Epidermal melanocyte (primary cell): Measurements from ENCODE around the gene TMEM120B.

Source experiments
- DNase-seq: peaks from one replicate; pipeline ENCODE4 v3.0.0; 2011; ENCODE audit warnings: low spot score; ENCODE audit not compliant: insufficient read length

The TMEM120B gene

DNA sequence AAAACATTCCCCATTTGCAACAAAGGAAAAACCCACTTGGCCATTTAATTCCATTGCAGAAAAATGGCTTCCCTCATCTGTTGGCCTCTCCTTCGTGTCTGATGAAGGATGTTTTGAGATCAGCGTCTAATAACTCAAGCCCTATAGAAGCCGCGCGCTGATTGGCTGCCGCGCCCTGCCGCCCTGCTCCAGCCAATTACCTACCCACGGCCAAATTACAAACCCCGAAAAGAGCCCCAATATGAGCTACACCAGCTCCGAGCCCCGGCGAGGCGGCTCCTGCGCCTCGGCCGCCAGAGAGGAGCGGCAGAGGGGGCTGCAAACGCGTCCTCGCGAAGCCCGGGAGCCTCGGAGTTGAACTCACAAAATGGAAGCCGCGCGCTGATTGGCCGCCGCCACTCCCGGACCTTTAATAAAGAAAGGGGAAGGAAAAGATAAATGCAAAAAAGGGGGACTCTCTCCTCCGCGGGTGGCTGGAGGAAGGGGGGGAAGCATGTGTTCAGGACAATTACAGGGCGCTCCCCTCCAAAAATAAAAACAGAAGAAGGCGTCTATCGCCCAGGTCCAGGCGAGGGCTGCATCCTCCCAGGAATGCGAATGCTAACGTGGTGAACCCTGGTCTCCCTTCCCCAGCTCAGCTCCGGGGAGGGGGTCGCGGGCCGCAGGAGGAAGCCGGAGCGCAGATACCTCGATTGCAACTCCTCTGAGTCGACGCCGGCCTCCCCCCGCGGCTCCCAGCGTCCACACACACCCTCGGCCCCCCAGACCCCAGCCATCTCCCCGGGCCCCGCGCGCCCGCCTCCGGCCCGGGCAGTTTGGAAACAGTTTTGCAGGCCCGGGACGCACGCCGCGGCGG is 90.5 kb downstream of the TMEM120B start:
- peak; percentile 99 for DNase-seq

DNA sequence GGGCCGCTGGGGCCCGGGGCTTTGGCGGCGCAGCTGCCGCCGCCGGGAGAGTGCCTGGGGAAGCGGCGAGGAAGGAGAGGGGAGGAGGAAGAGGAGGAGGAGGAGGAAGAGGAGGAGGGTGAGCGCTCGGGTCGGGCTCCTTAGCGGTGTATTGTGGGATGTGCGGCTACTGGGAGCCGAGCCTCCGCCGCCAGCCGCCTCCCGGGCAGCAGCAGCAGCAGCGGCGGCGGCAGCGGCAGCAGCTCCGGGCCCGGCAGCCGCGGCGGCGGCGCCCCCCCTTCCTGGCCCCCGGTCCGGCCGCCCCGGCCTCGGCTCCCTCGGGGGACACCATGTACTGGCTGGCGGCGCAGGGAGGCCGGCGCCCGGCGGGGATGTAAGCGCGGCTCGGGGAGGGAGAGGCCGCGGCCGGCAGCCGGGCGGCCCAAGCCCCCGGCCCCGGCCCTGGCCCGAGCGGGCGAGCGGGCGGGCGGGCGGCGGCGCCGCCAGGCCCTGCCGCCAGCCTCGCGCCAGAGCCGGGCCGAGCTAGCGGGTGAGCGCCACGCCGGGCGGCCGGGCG is 91.4 kb downstream of the TMEM120B start, which contains the start of gene SETD1B:
Gene SETD1B (plus strand): TSS at position 149 of the 556 bp plus-strand sequence. CDS start 729 bp downstream, outside the sequence.
- no peak for DNase-seq

DNA sequence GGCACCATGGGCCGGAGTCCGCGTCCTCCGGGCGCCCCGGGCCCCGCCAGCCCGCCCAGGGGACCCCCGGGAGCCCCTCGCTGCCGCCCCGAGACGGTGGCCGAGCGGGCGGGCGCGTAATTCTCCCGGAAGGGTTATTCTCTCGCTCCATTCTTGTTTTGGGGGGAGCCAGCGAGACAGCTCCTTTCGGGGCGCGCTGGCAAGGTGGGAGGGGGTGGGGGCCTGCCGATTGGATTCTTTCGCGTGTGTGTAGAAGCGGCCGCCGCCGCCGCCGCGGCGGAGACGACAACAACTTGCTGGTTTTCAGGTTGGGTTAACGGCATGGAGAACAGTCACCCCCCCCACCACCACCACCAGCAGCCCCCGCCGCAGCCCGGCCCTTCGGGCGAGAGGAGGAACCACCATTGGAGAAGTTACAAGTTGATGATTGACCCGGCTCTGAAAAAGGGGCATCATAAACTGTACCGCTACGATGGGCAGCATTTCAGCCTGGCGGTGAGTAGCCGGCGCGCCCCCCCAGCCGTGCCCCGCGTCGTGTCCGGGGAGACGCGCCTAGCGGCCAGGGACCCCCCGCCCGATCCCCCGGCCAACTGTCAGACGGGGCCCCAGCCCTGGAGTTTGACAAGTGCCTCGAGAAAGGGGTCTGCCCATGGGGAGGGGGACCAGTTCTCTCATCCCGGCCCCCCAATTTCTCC is 92.0 kb downstream of the TMEM120B start:
- no peak for DNase-seq

DNA sequence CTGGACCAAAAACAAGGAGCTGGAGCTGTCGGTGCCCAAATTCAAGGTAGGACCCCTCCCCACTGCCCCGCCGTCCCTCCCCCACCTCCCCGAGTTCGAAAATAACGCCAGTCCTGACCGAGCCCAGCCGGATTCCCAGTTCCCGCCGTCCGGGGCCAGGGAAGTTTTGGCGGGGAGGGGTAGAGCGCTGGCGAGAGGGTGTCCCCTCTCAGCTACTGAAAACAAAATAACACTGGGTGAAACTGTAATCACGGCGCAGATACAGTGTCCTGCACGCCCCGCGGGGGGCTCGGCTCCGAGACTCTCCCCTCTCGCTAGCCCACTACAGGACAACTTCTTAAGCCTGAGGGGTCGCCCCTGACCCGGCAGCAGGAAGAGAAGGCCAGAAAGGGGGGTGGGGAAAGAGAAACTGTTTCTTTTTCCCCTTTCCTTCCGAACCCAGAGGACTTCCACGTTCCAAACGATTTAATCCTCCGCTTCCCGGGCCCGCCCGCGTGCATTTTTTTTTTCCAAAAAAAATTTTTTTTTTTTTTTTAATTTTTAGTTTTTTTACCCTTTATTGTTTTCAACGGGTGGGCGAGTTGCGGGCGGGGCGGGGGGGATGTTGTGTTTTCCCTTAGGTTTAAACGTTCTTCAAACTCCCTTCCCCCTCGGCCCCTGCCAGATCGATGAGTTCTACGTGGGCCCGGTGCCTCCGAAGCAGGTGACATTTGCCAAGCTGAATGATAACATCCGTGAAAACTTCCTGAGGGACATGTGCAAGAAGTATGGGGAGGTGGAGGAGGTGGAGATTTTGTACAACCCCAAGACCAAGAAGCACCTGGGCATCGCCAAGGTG is 92.8 kb downstream of the TMEM120B start:
- DNase-seq: peak; percentile 17

DNA sequence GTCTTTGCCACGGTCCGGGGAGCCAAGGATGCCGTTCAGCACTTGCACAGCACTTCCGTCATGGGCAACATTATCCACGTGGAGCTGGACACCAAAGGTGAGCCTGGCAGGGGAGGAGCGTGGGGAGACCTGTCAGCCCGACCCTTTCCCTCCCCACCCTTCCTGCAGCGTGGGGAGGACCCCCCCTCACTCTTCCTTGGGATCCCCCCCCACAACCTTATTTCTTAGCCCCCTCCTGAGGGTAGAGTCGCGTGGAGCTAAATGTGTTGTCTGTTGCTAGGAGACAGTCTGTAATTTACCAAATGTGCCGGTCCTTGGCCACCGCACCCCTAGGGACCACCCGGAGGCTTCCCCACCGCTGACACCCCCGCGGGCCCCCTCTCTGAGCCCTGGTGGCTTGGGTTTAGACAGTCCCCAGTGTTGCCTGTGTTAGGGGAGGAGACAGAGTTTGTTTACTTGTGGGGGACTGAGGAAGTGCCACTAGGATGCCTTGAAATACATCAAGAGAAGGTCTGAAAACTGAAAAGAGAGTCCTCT is 93.5 kb downstream of the TMEM120B start:
- no peak for DNase-seq

DNA sequence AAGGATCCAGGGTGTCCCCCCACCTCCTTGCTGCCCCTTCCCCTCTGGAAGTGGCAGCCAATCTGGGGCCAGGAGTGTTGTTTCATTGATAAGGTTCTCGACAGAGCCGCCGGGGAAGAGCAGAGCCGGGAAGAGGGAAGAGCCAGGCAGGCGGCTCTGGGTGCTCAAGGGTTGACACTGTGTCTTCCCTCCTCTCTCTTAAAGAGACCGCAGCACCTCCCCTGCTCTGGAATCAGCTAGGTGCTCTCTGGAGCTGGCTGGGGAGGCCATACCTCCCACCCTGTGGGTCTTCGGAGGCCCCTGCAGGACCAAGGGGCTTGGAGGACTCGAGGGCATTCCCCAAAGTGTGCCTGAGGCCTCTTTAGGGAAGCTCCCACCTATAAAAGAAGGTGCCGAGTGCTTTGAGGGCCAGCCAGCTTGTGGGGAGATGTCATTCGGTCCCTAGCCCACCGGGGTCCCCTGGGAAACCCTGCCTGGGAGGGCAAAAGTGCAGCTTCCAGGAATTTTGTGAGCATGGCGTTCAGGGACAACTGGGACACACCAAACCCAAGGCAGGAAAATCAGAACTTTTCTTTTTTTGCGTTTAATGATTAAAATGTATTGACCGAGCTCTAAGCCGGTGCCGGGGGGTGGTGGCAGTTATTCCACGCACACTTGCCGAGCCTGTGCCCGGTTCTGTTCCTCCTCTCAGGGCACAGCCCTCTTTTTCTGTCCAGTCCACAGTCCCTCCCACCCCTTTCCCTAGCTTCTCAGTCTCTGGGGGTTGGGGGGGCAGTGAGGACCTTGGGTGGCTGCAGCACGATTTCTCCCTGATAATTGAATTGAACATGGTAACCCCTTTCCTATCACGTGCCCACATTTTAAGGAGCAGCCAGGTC is 94.2 kb downstream of the TMEM120B start:
- no peak for DNase-seq

DNA sequence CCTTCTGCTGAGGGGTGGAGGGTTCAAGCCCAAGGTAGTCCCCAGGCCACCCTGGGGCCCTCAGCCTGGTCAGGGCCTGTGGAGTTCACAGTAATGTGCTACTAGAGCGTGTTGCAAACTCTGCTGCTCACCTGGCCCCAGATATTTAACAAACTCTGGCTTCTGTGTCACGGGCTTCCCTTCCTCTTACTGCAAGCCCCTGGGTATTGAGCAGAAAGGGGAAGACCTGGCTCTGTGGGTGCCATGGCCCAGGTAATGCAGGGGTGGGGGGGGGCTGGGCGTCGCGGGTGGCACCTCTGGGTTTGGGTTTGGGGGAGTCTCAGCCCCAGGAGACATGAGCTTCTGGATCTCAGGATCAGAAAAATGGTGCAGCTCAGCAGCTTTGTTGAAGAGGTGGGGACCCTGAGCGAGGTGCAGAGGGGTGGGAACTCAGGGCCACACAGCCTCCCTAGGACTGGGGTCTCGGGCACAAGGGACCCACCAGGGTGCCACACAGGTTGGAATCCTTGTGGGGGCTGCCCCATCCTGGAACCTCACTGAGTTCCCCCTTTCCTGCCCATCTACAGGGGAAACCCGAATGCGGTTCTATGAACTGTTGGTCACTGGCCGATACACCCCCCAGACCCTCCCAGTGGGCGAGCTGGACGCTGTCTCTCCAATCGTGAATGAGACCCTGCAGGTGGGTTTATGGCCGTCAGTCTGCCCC is 95.2 kb downstream of the TMEM120B start:
- no peak for DNase-seq

DNA sequence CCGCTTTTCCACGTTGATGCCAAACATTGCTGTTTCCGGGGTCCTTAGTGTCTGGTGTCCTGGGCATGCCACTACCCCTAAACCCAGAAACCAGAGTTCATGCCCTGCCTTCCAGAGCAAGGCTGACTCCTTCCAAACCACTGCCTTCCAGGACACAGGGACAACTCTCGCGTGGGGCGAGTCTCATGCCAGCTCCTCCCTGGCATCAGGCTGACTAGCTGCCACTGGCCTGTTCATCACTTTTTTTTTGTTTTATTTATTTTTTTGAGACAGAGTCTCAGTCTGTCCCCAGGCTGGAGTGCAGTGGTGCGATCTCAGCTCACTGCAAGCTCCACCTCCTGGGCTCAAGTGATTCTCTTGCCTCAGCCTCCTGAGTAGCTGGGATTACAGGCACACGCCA is 96.1 kb downstream of the TMEM120B start:
- DNase-seq: no peak

DNA sequence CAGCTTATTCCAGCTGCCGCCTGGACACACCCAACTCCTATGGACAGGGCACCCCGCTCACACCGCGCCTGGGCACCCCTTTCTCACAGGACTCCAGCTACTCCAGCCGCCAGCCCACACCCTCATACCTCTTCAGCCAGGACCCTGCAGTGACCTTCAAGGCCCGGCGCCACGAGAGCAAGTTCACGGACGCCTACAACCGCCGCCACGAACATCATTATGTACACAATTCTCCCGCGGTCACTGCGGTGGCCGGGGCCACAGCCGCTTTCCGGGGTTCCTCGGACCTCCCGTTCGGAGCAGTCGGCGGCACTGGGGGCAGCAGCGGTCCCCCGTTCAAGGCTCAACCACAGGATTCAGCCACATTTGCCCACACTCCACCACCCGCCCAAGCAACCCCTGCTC is 97.2 kb downstream of the TMEM120B start:
- DNase-seq: no peak

DNA sequence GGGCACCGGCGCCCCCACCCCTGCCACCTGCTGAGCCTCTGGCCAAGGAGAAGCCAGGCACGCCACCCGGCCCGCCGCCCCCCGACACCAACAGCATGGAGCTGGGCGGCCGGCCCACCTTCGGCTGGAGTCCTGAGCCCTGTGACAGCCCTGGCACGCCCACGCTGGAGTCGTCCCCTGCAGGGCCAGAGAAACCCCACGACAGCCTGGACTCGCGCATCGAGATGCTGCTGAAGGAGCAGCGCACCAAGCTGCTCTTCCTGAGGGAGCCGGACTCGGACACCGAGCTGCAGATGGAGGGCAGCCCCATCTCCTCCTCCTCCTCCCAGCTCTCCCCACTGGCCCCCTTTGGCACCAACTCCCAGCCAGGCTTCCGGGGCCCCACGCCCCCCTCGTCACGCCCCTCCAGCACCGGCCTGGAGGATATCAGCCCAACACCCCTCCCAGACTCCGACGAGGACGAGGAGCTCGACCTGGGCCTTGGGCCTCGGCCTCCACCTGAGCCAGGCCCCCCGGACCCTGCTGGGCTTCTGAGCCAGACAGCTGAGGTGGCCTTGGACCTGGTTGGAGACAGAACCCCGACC is 97.8 kb downstream of the TMEM120B start:
- DNase-seq: no peak

DNA sequence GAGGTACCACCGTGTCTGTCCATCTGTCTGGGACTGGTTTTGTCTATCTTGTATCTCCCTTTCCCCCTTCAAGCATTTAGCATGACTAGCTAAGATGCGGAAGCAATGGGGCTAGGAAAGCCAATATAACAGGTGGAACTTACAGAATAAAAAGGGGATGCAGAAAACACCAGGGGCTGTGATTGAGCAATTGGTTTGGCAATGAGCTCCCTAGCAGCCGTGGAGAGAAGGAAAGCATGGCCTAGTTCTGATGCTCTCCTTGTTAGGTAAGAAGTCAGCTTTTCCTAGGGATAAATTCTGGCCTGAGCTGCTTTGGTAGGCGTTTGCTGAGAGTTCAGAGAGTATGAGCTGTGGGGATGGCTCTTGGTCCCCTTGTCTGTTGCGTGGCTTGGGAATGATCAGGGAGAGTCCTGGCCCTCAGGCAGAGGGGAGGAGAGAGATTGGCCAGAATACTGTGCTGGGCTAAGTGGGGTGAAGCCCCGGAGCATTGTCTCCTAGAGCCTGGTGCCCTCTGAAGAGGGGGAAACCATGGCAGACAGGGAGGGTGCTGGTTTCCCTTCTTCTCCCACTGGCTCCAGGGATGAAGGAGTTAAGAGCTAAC is 98.4 kb downstream of the TMEM120B start:
- no peak for DNase-seq

DNA sequence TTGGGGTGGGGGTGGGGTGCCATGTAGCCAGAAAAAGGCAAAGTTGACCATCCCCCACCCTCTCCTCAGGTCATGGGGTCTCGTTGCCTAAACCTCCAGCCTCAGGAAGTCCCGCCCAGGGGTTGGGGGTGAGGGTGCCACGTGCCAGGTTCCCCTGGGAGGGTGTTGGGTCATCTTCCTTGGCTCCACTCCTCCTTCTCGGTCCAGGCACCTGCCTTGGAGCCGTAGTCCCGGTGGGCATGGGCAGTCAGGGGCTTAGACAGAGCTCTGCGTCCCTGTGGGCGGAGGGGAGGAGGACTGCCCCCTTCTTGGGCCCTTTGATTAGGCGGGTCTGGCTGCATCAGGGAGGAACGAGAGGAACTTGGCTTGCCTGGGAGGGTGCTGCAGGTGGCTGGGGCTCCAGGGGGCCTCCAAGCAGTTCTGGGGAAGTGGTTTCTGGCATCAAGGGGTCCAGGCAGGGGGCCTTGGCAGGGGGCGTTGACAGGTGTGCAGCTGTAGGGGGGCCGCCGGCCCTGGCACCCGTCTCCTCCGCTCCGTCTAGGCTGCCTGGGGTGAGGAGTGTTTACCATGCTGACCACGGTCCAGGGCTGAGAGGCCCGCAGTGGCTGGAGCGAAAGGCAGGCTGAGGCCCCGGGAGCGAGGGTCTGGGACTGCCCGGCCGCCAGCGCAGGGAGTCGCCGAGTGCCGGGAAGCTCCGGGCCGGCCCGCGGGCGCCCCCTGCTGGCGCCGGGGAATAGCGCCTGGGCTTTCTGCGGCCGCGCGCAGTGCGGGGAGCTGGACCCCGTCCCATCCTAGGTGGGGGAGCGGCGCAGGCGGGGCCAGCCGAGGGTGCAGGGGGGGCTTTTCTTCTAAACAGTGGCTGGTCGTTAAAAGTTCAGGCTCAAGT is 99.1 kb downstream of the TMEM120B start:
- peak; percentile 90 for DNase-seq

DNA sequence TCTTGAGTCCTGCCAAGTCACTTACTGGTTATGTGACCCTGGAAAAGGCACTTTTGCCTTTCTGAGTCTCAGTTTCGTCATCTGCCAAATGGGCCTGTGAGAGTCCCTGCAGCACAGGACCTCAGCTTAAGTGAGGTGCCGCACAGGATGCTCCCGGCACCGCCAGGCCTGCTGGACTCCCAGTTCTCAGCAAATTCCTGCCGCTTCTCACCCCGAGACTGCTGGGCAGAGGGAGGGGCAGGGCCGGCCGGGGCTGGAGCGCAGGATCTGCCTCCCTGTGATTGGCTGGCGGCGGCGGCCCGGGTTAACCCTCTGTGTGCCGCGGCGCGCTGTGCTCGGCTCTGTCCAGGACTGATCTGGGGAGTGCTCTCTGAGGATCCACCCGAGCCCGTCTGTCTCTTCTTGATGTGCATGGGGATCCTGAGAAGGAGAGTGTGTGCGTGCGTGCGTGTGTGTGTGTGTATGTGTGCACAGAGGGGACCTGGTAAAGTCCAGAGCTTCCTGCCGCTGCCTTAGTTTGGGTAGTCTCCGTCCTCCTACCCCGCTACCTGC is 99.8 kb downstream of the TMEM120B start:
- DNase-seq: peak; percentile 99

DNA sequence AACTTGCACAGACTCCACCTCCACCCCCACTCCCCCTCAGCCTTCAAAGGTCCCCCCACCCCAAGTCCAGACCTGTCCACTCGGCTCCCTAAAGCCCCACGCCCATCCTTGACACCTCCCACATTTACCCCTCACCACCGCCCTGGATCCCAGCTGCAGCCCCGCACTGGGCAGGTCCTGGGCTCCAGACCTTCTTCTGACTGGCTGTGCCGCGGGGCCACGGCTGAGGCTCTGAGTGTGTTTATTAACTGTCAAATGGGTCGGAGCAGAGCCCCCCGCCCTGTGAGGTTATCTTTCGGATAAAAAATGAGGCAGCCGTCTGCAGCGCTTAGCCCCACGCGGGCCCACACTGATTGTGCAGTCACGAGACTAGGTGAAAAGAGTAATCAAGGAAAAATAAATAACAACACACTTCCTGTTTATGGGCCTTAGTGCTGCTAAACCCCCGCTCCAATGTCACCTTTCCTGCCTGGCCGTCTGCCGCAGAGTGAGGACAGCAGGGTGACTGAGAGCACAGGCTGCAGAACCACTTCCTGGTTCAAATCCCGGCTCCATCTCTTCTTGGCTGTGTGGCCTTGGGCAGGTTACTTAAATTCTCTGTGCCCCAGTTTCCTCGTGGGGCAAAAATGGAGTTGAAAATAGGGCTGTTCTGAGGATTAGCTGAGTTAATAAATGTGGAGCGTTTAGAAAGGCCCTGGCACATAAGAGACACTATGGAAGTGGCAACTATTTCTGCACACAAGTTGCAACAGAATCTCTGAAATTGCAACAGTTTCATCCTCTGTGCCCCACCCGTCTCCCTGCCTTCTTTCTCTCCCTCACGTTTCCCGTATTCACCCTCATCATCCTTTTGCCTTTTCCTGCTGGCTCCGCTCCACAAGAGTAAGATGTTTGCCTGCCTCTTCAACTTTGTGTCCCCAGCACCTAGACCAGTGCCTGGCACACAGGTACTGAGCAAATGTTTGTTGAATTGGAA is 100.7 kb downstream of the TMEM120B start:
- DNase-seq: no peak

DNA sequence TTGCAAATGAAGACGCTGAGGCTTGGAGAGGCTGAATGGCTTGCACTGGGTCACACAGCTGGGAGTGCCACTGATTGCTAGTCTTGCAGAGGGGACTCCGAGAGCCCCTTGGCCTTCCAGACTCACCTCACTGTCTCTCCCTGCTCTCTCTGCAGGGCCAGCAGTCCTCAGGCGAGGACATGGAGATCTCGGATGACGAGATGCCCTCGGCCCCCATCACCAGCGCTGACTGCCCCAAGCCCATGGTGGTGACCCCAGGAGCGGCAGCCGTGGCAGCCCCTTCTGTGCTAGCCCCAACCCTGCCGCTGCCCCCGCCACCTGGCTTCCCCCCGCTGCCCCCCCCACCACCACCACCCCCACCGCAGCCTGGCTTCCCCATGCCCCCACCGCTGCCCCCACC is 101.4 kb downstream of the TMEM120B start:
- DNase-seq: no peak

DNA sequence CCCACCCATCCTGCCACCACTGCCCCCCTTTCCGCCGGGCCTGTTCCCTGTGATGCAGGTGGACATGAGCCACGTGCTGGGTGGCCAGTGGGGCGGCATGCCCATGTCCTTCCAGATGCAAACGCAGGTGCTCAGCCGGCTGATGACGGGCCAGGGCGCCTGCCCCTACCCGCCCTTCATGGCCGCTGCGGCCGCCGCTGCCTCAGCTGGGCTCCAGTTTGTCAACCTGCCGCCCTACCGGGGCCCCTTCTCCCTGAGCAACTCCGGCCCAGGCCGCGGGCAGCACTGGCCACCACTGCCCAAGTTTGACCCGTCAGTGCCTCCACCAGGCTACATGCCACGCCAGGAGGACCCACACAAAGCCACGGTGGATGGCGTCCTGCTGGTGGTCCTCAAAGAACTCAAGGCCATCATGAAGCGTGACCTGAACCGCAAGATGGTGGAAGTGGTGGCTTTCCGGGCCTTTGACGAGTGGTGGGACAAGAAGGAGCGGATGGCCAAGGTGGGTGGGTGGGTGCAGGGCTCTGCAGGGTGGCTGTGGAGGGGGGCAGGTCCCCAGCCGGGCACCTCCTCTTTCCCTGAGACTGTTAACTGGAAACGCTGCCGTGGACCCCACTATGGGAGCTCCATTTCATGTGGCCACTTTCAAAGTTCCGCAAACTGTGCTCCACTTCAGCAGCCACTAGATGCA is 102.0 kb downstream of the TMEM120B start:
- no peak for DNase-seq
